NCI-H2196 (cell line): ENCODE results near the gene TBL1X.
"Not testable (repeated sequence)": the region's sequence is repeated elsewhere in the genome, so short reads cannot be mapped to it uniquely, and the experiment has no call there.

Experiments
- DNase-seq: peaks from one replicate; lab custom pipeline; 2025; ENCODE audit not compliant: unreplicated experiment; lab: John Stamatoyannopoulos, UW

Gene TBL1X

GRCh38 chrX:9746148-9746888 lies 281.5 kb downstream of the TBL1X start:
- no peak for DNase-seq

GRCh38 chrX:9747644-9748043 lies 282.8 kb downstream of the TBL1X start:
- no peak for DNase-seq

GRCh38 chrX:9749146-9749692 lies 284.4 kb downstream of the TBL1X start:
- DNase-seq, result no peak

GRCh38 chrX:9757366-9757765 lies 292.5 kb downstream of the TBL1X start:
- DNase-seq, result no peak

GRCh38 chrX:9758021-9758638 lies 293.3 kb downstream of the TBL1X start:
- no peak for DNase-seq

GRCh38 chrX:9759337-9759736 lies 294.5 kb downstream of the TBL1X start:
- DNase-seq, result no peak

- no peak for DNase-seq
These were observed 300.3 kb downstream of the TBL1X start for GRCh38 chrX:9765072-9765736.

- DNase-seq, result no peak
These were observed 300.9 kb downstream of the TBL1X start, which contains the start of gene GPR143 for GRCh38 chrX:9765737-9766097. TSS of gene GPR143 (minus strand) at chrX:9765847. CDS start at chrX:9765817, 30 bp downstream.

- DNase-seq, result no peak
These were observed 302.5 kb downstream of the TBL1X start for GRCh38 chrX:9767375-9767774.

- DNase-seq, result not testable (repeated sequence)
These were observed 303.5 kb downstream of the TBL1X start for GRCh38 chrX:9768321-9768839.

GRCh38 chrX:9770319-9770718 lies 305.5 kb downstream of the TBL1X start:
- no peak for DNase-seq

GRCh38 chrX:9772943-9773342 lies 308.1 kb downstream of the TBL1X start:
- DNase-seq, result no peak

- DNase-seq, result no peak
These were observed 311.1 kb downstream of the TBL1X start for GRCh38 chrX:9775930-9776329.

GRCh38 chrX:9781941-9782340 lies 317.1 kb downstream of the TBL1X start:
- no peak for DNase-seq

- no peak for DNase-seq
These were observed 319.5 kb downstream of the TBL1X start for GRCh38 chrX:9784332-9784731.

GRCh38 chrX:9785254-9785943 lies 320.5 kb downstream of the TBL1X start:
- no peak for DNase-seq

- DNase-seq, result no peak
These were observed 321.3 kb downstream of the TBL1X start, which contains the start of gene SHROOM2 for GRCh38 chrX:9785944-9786797. TSS of gene SHROOM2 (plus strand) at chrX:9786429. CDS start at chrX:9786546, 117 bp downstream.

- DNase-seq, result no peak
These were observed 322.2 kb downstream of the TBL1X start for GRCh38 chrX:9786798-9787635.

- peak; percentile 37 for DNase-seq
These were observed 324.1 kb downstream of the TBL1X start for GRCh38 chrX:9788911-9789310.
